Umbilical cord (tissue), 2 donors: ENCODE data around the gene CSNK2A3. TPM values are rescaled to one million over a fixed set of nuclear protein-coding genes. Genes with fewer than 3 reads are reported as not detected.
A peak's percentile ranks its signal among the peaks of the same experiment; 100 is the strongest.
"Not testable (repeated sequence)": the region's sequence is repeated elsewhere in the genome, so short reads cannot be mapped to it uniquely, and the experiment has no call there.

Source experiments
- DNase-seq: peaks from one replicate; pipeline ENCODE4 v3.0.0-alpha.2; 2015; ENCODE audit warnings: low spot score
- total RNA-seq: library from RNA; depleted of rRNA; stranded (reverse); fragments of >200 nt; gene quantifications from one replicate; pipeline ENCODE4 v1.2.3, GENCODE V29; 2014; ENCODE audit warnings: low replicate concordance; ENCODE audit not compliant: insufficient read depth

CSNK2A3 gene
- total RNA-seq, 1 donor from 2014 or later = 14.4 TPM

GRCh38 chr11:11380340-11380739 is 27.3 kb upstream of the CSNK2A3 start:
- no peak for DNase-seq

GRCh38 chr11:11379661-11380060 is 26.6 kb upstream of the CSNK2A3 start:
- DNase-seq = no peak

- no peak for DNase-seq
Observed at GRCh38 chr11:11378184-11378940, 25.3 kb upstream of the CSNK2A3 start.

GRCh38 chr11:11374358-11375148 is 21.5 kb upstream of the CSNK2A3 start:
- DNase-seq = no peak

GRCh38 chr11:11373934-11374333 is 20.9 kb upstream of the CSNK2A3 start:
- no peak for DNase-seq

- DNase-seq = no peak
Observed at GRCh38 chr11:11372461-11372860, 19.4 kb upstream of the CSNK2A3 start.

- DNase-seq = no peak
Observed at GRCh38 chr11:11370962-11371303, 17.9 kb upstream of the CSNK2A3 start.

- DNase-seq = peak; percentile 94
Observed at GRCh38 chr11:11370255-11370961, 17.4 kb upstream of the CSNK2A3 start.

GRCh38 chr11:11366793-11367192 is 13.7 kb upstream of the CSNK2A3 start:
- peak; percentile 22 for DNase-seq

GRCh38 chr11:11363674-11364073 is 10.6 kb upstream of the CSNK2A3 start:
- no peak for DNase-seq

GRCh38 chr11:11359611-11360010 is 6.6 kb upstream of the CSNK2A3 start:
- DNase-seq = no peak

GRCh38 chr11:11356842-11357241 is 3.8 kb upstream of the CSNK2A3 start:
- no peak for DNase-seq

GRCh38 chr11:11351851-11352250 is 1.2 kb downstream of the CSNK2A3 start:
- DNase-seq = not testable (repeated sequence)

GRCh38 chr11:11351042-11351586 is 1.9 kb downstream of the CSNK2A3 start:
- DNase-seq = no peak

GRCh38 chr11:11349870-11350337 is 3.1 kb downstream of the CSNK2A3 start:
- peak; percentile 95 for DNase-seq

- DNase-seq = no peak
Observed at GRCh38 chr11:11349106-11349825, 3.8 kb downstream of the CSNK2A3 start.

- DNase-seq = no peak
Observed at GRCh38 chr11:11348303-11348702, 4.7 kb downstream of the CSNK2A3 start.

- DNase-seq = no peak
Observed at GRCh38 chr11:11347592-11347991, 5.5 kb downstream of the CSNK2A3 start.

GRCh38 chr11:11346303-11346702 is 6.7 kb downstream of the CSNK2A3 start:
- DNase-seq = no peak

GRCh38 chr11:11345099-11345498 is 8.0 kb downstream of the CSNK2A3 start:
- no peak for DNase-seq

- no peak for DNase-seq
Observed at GRCh38 chr11:11344045-11344444, 9.0 kb downstream of the CSNK2A3 start.
